ENCODE results near the gene PARS2.

Gene PARS2

DNA sequence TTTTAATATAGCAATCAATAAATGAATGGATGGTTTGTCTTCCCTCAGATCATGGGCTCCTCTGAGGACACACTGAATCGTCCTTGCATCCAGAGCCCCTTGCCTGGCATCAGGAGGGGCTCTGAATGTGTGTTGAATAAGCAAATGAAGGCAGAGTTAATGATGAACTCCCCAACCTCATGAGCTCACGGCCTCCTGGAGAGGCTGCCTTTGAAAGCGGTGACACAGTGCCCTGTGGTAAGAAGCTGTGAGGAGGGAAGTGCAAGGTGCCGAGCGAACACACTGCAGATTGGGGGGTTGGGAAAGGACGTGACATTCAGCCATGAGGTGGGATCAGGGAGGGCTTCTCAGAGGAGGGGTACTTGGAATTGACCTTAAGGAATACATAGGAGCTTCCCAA is 3.2 kb upstream of the PARS2 start:
- DNase-seq: no peak

DNA sequence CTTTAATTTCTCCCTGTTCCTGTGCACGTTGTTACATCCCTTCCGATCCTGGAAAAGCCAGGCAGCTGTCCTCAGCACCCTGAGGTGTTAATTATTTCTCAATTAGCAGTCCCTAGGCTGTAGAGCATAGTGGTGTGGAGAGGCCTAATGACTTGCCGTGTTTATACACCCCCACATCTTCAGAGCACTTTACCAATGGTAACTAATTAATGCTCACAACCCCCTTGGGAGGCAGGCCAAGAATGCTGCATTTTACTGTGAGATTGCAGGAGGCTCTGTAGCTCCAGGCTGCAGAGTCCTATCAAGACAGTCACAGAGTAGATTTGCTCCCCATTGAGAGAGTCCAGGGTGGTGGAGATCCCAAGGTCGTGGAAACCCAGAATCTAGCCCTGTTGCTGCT is 2.4 kb upstream of the PARS2 start:
- DNase-seq: no peak

DNA sequence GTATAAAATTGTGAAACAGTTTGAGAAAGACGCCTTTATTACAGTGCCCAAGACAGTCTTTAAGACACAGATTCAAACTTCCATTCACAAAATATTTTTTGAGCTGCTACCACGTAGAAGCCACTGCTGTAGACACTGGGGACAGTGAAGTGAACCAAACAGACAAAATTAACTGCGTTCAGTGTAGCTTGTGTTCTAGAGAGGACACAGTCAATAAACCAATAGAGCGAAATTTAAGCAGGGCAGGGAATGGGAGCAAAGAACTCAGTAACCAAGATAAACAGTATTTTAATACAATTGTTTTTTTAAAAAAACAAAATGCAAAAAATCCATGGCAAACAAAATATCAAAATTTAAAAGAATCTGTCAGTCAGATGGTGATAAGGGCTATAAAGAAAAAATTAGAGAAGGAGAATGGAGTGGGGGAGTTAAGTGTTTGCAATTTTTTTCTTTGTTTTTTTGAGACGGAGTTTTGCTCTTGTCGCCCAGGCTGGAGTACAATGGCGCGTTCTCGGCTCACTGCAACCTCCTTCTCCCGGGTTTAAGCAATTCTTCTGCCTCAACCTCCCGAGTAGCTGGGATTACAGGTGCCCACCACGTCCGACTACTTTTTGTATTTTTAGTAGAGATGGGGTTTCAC is 719 bp upstream of the PARS2 start:
- DNase-seq: no peak

DNA sequence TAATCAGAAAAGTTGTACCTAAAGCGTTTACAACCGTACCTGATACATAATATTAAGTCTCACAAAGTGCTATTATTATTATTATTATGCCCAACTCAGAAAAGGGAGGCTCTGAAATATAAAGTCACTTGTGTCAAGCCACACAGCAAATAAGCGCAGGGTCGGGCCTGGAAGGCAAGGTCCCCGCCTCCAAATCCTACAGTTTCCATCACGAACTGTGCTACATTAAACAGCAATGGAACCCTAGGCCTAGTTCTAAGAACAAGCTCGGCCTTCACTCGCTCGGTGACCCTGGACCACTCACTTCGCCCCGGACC is 549 bp downstream of the PARS2 start:
- no peak for DNase-seq

DNA sequence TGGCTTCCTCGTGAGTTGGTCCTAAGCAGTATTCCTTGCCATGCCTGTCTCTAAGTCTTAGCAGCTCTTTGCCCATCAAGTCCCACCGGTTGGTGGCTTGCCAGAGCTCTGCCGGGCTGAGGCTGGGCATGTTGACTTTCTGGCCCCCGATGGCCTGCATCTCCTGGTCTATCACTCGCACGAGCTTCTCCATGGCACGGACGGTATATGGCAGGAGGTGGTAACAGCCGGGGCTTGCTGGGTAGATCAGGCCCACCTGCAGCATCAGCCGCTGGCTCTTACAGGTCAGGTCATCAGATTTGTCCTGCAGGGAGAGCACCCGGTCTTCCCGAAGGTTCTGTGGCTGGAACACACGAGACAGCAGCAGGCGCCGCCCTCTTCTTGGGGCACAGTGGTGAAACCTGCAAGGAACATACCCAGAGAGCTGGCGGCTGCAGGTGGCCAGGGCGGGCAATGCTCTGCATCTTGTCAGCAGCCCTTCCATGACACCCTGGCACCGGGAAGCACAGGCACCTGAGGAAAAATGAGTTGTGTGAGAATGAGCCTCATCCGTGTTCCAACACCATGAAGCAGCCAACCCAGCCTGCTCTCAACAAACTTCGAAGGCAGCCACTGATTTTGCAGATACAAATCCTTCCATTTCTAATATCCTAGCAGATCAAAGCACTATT is 5.5 kb downstream of the PARS2 start:
- DNase-seq: no peak

DNA sequence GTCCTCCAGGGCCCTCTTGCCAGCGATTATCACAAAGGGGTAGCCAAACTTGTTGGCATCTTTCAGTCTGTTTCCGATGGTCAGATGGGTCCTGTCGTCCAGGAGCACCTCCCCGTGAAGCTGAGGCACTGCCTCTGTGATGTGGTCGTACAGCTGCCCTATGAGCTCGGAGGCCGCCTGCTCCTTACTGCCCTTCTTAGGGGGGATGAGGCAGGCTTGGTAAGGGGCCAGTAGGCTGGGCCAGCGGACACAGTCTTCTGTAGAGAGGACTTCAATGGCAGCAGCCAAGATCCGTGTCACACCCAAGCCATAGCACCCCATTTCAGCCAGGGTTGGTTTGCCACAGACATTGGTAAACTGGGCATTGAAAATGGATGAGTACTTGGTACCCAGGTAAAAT is 6.5 kb downstream of the PARS2 start:
- DNase-seq: no peak

DNA sequence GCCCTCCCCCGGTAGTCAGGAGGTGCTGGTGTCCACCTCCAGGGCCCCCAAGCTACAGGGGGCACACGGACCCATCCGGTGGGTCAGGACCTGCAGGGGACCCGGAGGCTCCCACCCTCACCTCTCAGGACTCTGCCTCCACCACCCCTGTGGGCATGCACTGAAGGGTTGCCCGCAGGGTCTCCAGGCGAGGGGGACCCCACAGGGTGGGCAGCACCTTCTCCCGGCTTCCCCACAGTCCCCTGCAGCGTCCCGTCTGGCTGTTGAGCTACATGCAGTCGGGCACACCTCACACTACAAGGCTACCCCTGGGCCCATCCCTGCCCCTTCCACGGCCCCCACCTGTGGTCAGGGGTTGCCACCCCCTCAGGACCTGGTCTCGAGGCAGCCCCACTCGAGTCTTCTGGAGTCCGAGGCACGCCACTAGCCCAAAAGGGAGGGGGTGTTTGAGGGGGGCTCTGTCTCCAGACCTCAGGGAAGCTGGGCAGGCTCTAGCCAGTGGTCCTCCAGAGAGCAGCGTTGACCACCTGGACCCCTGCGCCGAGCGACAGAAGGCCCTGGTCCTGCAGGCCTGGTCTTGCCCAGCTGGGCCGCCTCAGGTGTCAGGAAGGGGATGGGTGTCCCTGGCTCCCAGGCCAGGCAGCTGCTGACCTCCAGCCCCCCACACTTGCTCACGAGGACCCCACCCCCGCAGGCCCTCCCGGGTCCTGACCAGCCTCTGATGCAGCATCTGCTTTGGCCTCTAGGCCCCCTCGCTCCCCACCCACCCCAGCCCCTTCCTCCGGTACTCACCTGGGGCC is 9.6 kb downstream of the PARS2 start:
- DNase-seq: no peak

DNA sequence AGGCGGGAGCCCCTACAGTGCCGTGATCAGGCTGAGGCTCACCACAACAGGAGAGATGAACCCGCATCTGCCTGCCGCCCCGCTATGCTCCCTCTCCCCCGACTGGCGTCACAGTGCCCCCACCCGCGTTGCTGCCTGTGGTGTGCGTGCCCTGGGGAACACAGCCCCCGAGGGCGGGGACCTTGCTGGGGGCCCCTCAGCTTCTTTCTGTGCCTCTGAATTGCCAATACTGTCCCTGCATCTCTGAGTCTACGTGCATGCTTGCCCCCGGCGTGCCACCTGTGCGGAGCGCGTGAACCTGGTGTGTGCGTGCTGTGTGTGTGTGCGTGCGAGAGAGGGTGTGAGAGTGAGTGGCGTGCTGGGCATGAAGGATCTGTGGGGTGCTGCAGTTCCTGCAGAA is 10.3 kb downstream of the PARS2 start:
- no peak for DNase-seq

DNA sequence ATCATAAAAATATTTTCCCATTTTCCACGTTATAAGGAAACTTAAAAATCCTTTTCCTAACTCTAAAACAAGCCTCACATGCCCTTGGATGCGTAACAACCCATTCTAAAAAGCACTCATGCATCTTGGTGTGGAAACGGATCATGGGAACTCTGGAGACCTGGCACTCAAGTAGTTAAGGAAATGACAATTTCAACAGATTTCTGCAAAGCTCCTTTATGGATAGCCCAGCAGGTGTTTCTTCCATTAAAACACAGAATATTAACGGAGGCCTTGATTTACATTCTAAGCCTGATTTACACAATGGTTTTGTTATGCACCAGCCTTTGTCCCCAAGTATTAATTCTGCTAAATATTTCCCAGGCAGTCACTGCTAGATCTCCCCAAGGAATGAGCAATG is 12.9 kb downstream of the PARS2 start:
- DNase-seq: no peak

DNA sequence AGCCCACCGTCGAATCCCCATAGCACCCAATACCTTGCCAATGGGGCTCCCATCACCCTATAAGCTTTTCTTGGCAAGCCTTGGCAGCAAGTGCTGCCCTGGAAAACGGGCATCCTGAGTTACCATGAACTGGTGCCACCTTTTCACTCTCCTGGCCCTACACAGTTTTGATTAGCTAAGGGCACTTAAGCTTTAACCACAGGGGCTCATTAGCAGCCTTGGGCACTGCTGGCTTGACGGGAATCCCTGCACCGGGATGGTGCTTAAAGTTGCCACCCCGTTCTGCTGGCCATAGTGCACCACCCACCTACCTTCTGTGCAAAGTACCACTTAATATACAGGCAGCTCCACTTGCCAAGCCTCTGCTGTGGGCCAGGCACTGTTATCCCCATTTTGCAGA is 13.7 kb downstream of the PARS2 start:
- no peak for DNase-seq

DNA sequence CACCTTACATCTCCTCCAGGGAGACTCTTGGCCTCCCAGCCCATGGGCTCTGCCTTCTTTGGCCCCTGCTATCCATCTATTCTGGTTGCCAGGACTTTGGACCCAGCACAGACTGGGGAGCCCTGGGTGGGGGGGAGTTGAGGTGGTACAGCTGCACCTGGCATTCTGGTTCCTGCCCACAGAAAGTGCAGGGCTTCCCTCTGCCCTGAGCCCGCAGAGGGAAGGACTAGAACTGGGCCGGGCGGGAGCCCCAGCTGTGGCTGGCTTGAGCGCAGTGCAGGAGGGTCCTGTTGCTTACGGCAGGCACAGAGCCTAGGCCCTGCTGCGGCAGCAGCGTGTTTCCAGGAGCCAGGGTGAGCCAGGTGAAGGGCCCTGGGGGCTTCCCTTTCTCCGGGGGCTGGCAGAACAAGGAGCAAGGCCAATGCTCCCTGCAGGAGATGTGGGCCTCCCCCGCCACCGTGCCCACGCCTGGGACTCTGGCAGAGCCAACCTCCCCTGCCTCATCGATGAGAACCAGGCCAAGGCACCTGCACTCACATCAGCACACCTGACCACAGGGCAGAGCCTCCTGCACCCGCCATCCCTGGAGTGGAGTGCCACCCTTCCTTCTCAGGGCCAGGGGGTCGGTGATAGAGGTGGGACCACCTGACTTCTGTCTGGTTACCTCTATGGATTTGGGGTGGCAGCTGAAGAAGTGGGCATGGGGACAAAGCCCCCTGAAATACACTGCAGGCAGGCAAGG is 16.1 kb downstream of the PARS2 start:
- no peak for DNase-seq

DNA sequence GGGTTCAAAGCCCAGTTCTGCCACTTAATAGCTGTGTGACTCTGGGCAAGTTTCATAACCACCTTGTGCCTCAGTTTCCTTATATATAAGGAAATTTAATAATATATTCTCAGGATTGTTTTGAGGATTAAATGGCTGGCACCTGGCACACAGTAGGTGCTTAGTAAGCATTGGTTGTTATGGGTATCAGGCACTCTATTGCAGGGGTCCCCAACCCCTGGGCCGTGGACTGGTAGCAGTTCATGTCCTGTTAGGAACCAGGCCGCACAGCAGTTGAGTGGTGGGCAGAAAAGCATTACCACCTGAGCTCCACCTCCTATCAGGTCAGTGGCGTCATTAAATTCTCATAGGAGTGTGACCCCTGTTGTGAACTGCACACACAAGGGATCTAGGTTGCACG is 18.5 kb downstream of the PARS2 start:
- no peak for DNase-seq

DNA sequence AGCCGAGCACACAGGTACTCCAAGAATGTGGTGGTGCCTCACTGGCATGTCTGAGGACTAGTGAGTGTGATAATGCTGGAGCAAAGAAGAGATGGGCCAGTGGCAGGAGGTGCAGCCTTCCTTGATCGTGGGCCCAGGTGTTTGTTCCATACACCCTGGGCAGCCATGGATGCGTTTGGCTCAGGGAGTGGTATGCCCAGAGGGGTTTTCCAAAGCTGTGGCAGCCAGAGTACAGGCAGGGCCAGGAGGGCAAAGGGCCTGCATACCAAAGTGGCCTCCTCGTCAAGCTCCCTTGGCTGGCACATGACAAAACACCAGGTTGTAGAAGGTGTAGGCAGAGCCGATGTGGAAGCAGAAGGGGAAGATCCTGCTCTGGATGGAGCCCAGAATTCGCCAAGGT is 19.0 kb downstream of the PARS2 start:
- no peak for DNase-seq

DNA sequence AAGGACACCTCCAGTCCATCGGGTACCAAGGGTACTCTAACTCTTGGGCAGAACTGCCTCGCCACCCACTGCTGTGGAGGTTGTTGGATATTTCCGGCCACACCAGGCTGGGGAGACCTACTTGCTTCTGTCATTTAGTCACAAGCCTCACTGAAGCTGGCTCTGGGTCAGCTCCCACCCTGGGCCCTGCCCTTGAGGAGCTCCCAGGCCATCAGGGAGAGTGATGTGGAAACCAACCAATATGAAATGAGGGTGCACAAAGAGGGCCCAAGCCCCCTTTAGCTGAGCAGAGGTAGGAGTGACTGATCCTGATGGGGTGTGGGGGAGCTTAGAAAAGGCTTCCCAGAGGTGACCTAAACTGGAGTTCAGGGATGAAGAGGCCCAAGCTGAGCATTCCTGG is 19.6 kb downstream of the PARS2 start:
- no peak for DNase-seq

DNA sequence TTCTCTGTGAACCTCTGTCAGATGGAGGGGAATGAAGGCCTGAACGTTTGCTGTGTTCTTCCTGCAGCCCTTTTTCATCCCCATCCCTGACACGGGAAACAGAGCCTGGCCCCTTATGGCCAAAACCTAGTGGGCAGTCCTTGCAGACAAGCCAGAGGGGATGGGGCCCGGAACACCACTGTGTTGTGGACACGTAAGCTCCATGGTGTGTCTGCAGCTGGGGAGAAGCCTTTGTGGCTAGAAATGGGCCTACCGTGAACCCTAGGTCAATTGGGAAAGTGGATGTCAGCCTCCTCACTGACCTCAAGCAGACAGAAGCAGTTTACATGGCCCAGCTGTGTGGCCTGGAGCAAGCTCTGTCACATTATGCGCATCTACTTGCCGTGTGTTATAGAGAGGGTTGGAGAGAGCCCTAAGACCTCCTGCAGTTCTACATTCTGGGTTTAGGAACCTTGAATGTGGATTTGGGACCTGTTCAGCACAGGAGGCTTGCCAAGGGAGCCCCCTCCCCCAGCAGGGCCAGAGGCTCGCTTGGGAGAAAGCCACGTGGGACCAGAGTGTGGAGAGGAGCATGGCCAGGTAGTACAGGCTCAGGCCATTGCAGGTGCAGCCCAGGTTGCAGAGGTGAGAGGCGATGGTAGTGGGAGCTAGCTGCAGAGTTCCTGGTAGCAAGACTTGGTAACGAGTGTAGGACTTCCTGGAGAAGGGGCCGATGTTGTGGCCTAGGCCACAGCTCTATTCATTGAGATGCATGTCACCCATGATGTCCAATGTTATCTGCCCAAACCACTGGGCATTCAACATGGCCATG is 20.7 kb downstream of the PARS2 start:
- no peak for DNase-seq

DNA sequence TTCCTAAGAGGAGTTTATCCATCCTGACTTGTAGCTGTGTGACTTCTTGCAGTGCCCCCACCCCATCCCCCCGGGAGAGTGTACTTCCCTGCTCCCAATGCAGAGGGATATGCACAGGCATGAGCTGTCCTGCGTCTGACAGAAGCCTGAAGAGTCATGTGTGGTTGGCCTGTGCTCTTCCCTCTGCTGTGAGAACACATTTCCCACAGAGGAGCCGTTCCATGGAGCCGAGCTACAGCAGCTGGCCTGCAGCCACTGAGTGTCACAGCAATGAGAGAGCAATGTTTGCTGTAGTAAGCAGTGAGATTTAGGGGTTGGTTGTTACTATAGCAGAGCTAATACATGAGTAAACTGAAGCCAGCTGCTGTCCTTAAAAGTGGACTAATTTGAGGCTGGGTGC is 22.0 kb downstream of the PARS2 start:
- DNase-seq: no peak

DNA sequence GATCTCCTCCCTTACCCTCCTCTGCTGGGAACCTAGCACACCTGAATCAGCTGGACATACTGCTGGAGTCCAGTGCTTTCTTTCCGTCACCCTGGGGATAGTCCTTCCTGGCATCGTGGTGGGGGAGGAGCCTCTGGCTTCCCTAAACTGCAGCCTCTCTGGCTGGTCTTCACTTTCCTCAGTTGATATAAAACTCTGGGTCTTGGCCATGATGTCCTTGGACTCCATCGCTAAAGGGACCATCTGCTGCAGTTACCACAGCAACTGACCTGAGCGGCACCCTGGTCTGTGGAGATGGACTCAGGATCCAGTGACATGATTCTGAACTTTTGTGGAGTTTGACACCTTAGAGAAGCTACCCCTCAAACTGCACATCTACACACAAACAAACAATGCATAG is 22.8 kb downstream of the PARS2 start:
- no peak for DNase-seq

DNA sequence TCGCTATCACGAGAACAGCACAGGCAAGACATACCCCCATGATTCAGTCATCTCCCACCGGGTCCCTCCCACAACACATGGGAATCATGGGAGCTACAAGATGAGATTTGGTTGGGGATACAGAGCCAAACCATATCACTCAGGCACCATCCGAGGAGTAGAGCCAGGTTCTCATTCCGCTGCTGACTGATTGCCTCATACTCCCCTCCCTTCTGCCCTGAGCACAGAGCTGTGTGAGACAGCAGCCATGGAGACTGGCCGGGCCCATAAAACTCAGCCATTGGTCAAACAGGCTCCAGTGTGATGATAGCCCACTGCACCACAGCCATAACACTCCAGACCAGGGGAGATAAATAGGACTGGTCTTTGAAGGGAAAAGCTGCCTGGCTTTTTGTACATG is 26.1 kb downstream of the PARS2 start:
- DNase-seq: no peak

DNA sequence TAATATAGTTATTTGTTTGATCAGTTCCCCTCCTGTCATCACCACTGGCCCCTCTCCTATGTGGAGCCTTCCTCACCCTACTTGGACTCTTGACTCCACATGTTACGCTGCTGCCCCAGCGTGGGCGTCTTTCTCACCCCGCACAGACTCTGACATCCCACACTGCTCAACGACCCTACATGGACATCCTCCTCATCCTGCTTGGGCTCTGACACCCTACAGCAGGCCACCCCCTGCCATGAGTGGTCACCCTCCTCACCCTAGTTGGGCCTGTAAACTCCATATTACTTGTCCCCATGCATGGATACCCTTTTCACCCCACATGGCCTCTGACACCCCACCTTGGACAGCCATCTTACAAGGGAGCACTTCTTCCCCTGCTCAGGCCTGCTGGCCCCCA is 27.6 kb downstream of the PARS2 start:
- DNase-seq: no peak

DNA sequence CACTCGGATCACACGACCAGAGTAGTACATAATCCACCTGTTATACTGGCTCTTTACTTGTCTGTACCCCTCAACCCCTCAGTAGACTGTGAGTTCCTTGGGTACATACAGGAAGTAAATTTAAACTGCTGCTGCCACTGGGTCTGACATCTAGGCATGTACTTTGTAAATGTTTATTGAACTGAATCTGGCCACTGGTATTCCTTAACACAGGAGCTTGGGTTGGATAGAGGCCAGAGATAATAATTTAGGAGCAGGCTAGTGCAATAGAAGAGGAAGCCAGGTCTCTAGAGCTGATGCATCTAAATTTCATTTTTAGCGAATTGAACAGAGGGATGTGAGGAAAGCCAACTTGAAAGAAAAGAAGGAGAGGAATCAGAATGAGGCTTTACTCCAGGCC is 36.3 kb downstream of the PARS2 start:
- no peak for DNase-seq

DNA sequence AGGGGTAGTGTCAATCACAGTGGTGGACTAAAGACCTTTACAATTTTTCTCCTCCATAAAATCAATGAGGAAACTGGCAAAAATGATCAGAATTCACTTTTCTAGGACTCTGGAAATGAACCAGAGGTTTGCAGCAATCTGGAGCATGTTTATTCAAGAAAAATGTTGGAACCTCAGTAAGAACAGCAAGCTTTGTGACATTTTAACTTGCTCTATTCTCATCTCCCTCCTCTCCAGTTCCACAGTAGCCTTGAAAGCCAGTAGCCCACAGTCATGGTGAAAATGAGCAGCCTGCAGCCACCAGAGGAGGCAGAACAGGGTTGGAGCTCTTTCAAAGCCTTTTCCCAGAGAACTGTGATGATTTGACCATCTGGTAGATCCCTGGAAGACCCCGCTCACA is 39.6 kb downstream of the PARS2 start:
- no peak for DNase-seq

DNA sequence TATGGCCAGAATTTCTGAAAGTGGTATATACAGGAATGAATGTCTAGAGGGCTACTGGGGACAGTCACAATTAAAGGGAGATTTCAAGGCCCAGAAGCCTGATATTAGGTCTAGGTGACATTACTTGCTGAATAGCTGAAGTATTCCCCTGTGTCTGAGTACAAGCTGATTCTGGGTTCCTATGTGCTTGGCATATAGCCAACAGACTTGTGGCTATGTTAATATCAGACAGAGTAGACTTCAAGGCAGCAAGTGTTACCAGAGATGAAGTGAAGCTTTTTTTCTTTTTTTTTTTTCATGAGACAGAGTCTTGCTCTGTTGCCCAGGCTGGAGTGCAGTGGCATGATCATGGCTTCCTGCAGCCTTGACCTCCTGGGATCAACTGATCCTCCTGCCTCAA is 40.3 kb downstream of the PARS2 start:
- DNase-seq: no peak

DNA sequence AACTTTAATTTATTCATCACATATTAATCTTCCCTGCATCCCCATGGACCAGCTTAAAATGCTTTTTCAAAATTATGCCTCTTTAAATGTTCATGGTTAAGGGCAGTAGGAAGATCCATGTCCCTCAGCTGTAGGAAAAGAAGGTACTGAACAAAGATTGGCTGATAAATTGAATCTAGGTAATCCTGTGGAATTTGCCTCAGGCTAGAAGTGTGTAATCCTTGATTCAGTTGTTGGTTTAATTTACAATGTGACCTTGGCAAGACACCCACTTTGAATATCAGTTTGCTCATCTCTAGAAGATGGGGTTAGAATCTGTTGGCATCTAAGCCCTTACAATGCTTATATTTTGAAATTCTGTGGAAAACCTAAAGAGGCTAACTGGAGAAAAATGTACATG is 42.6 kb downstream of the PARS2 start:
- no peak for DNase-seq

Data from amniotic stem cell (primary cell).